GM19468 (cell line): Measurements from ENCODE around the gene TNN.

Experiments used
- ATAC-seq: cut with Tn5 transposase; IDR thresholded peaks from one replicate; pipeline ENCODE4 v1.9.1; 2021; ENCODE audit warnings: mild to moderate bottlenecking, moderate library complexity, moderate number of reproducible peaks; ENCODE audit not compliant: unreplicated experiment; ENCODE audit errors: extremely low read depth

Gene TNN

GRCh38 chr1:175171036-175171913 is 103.6 kb downstream of the TNN start:
- ATAC-seq = no peak

- ATAC-seq = no peak
These were observed 104.9 kb downstream of the TNN start for GRCh38 chr1:175172503-175172902.

- no peak for ATAC-seq
These were observed 105.9 kb downstream of the TNN start for GRCh38 chr1:175173531-175173930.

- ATAC-seq = peak; percentile 51
These were observed 106.9 kb downstream of the TNN start for GRCh38 chr1:175174309-175175102.

GRCh38 chr1:175176246-175176645 is 108.6 kb downstream of the TNN start:
- no peak for ATAC-seq

- no peak for ATAC-seq
These were observed 110.4 kb downstream of the TNN start for GRCh38 chr1:175178056-175178455.

- ATAC-seq = no peak
These were observed 110.8 kb downstream of the TNN start for GRCh38 chr1:175178456-175178855.

- no peak for ATAC-seq
These were observed 112.4 kb downstream of the TNN start for GRCh38 chr1:175179837-175180590.

- no peak for ATAC-seq
These were observed 114.6 kb downstream of the TNN start for GRCh38 chr1:175182201-175182746.

- no peak for ATAC-seq
These were observed 116.0 kb downstream of the TNN start for GRCh38 chr1:175183586-175183985.

GRCh38 chr1:175185903-175186302 is 118.3 kb downstream of the TNN start:
- no peak for ATAC-seq

- ATAC-seq = no peak
These were observed 119.0 kb downstream of the TNN start for GRCh38 chr1:175186433-175187160.

- ATAC-seq = peak; percentile 20
These were observed 121.3 kb downstream of the TNN start for GRCh38 chr1:175188936-175189335.

GRCh38 chr1:175191659-175192058 is 124.0 kb downstream of the TNN start:
- no peak for ATAC-seq

GRCh38 chr1:175192111-175192629 is 124.5 kb downstream of the TNN start:
- no peak for ATAC-seq

- peak; percentile 27 for ATAC-seq
These were observed 125.2 kb downstream of the TNN start, which contains the start of gene KIAA0040 for GRCh38 chr1:175192630-175193526. Gene KIAA0040, minus strand, starts transcription at chr1:175192776. Its CDS starts 31,763 bp downstream, at chr1:175161013.

GRCh38 chr1:175193527-175193910 is 125.9 kb downstream of the TNN start:
- no peak for ATAC-seq

GRCh38 chr1:175195281-175195680 is 127.6 kb downstream of the TNN start:
- no peak for ATAC-seq
